ENCODE data around the gene DENND4B.

Gene DENND4B

GRCh38 chr1:153970346-153970745 lies 23.8 kb upstream of the DENND4B start:
- no peak for DNase-seq (ENCODE audit: low spot score)

GRCh38 chr1:153968972-153969371 lies 22.5 kb upstream of the DENND4B start:
- DNase-seq (ENCODE audit: low spot score) = no peak

GRCh38 chr1:153968408-153968807 lies 21.9 kb upstream of the DENND4B start:
- DNase-seq (ENCODE audit: low spot score) = no peak

GRCh38 chr1:153968000-153968363 lies 21.5 kb upstream of the DENND4B start:
- no peak for DNase-seq (ENCODE audit: low spot score)

- DNase-seq (ENCODE audit: low spot score) = peak; percentile 98
Observed at GRCh38 chr1:153967107-153967999, 20.8 kb upstream of the DENND4B start, which contains the start of gene CREB3L4. Gene CREB3L4 (plus strand): TSS chr1:153967902. CDS start chr1:153968526, 624 bp downstream.

- DNase-seq (ENCODE audit: low spot score) = no peak
Observed at GRCh38 chr1:153963850-153964331, 17.4 kb upstream of the DENND4B start.

- DNase-seq (ENCODE audit: low spot score) = peak; percentile 98
Observed at GRCh38 chr1:153963030-153963849, 16.7 kb upstream of the DENND4B start, which contains the start of gene SLC39A1. Gene SLC39A1 (minus strand): TSS chr1:153963537. CDS start chr1:153962715, 822 bp downstream.

GRCh38 chr1:153962088-153963029 lies 15.8 kb upstream of the DENND4B start:
- DNase-seq (ENCODE audit: low spot score) = no peak

GRCh38 chr1:153961421-153961820 lies 14.9 kb upstream of the DENND4B start:
- DNase-seq (ENCODE audit: low spot score) = no peak

GRCh38 chr1:153960206-153960605 lies 13.7 kb upstream of the DENND4B start:
- DNase-seq (ENCODE audit: low spot score) = no peak

- DNase-seq (ENCODE audit: low spot score) = no peak
Observed at GRCh38 chr1:153959454-153959853, 12.9 kb upstream of the DENND4B start.

- DNase-seq (ENCODE audit: low spot score) = no peak
Observed at GRCh38 chr1:153958961-153959260, 12.4 kb upstream of the DENND4B start.

GRCh38 chr1:153958111-153958960 lies 11.8 kb upstream of the DENND4B start, which contains the start of gene CRTC2:
Gene CRTC2 (minus strand): TSS chr1:153958612. CDS start chr1:153958497, 115 bp downstream.
- DNase-seq (ENCODE audit: low spot score) = peak; percentile 98

- no peak for DNase-seq (ENCODE audit: low spot score)
Observed at GRCh38 chr1:153957744-153958110, 11.2 kb upstream of the DENND4B start.

GRCh38 chr1:153956997-153957715 lies 10.6 kb upstream of the DENND4B start:
- DNase-seq (ENCODE audit: low spot score) = no peak

- DNase-seq (ENCODE audit: low spot score) = no peak
Observed at GRCh38 chr1:153954826-153955225, 8.3 kb upstream of the DENND4B start.

- no peak for DNase-seq (ENCODE audit: low spot score)
Observed at GRCh38 chr1:153953859-153954365, 7.4 kb upstream of the DENND4B start.

- no peak for DNase-seq (ENCODE audit: low spot score)
Observed at GRCh38 chr1:153951801-153952200, 5.3 kb upstream of the DENND4B start.

- no peak for DNase-seq (ENCODE audit: low spot score)
Observed at GRCh38 chr1:153951183-153951582, 4.7 kb upstream of the DENND4B start.

Measured in putamen (tissue), 1 donor.